SK-N-SH (cell line): Measurements from ENCODE around the gene KIF2A. TPM values are rescaled to one million over a fixed set of nuclear protein-coding genes. Genes with fewer than 3 reads are reported as not detected.

Source experiments
- CTCF ChIA-PET: fragments of 300-600, 350-600 bp; formaldehyde crosslinking; extraction: SDS; loops from one replicate; lab custom pipeline; 2021; lab: Yijun Ruan, JAX
- POLR2A ChIA-PET: fragments of 350-600 bp; sonication (Branson Sonifier 250); formaldehyde crosslinking; extraction: SDS; loops from one replicate; lab custom pipeline; 2020; ENCODE audit warnings: antibody characterized with exemption, inconsistent platforms; lab: Yijun Ruan, JAX
- DNase-seq: peaks from one replicate; pipeline ENCODE4 v3.0.0; 2012
- H2AFZ ChIP-seq: fragments of 200-600 bp; sonication (generic); 2 replicates; pipeline ENCODE4 v1.8.1; 2016; ENCODE audit warnings: antibody characterized with exemption, mild to moderate bottlenecking, low read depth
- H3F3A ChIP-seq: fragments of 200-600 bp; sonication (generic); replicated peaks from 2 replicates; pipeline ENCODE3; 2016; ENCODE audit warnings: antibody characterized with exemption, mild to moderate bottlenecking; ENCODE audit not compliant: insufficient read depth
- H3K27ac ChIP-seq, 2 experiments: fragments of 200-500 bp in 1 of 2; fragments of 200-600 bp in 1 of 2; sonication (Bioruptor generic) in 1 of 2; sonication (generic), shearing (Covaris generic) in 1 of 2; 2 replicates each; pipeline versions ENCODE4 v1.5.1 to v1.6.1; 2014 to 2016; ENCODE audit warnings: low read depth in 2 of 2, inconsistent platforms in 1 of 2, low read length in 1 of 2, mild to moderate bottlenecking in 1 of 2, mixed read lengths in 1 of 2
- H3K27me3 ChIP-seq: fragments of 200-600 bp; sonication (generic), shearing (Covaris generic); 2 replicates; pipeline ENCODE4 v1.6.1; 2016; ENCODE audit warnings: mixed run types; ENCODE audit not compliant: insufficient read depth
- H3K36me3 ChIP-seq, 2 experiments: fragments of 200-500 bp in 1 of 2; fragments of 200-600 bp in 1 of 2; sonication (Bioruptor generic) in 1 of 2; sonication (generic) in 1 of 2; replicated peaks in 1 of 2; 2 replicates each; pipeline versions ENCODE3 to v1.5.1; 2014 to 2016; ENCODE audit warnings: low read length in 1 of 2, mild to moderate bottlenecking in 1 of 2; ENCODE audit not compliant: insufficient read depth in 2 of 2, control insufficient read depth in 1 of 2
- H3K4me1 ChIP-seq, 2 experiments: fragments of 200-500 bp in 1 of 2; fragments of 200-600 bp in 1 of 2; sonication (Bioruptor generic) in 1 of 2; sonication (generic), shearing (Covaris generic) in 1 of 2; 2 replicates each; pipeline versions ENCODE4 v1.5.1 to v1.6.1; 2014 to 2016; ENCODE audit warnings: low read depth in 1 of 2, low read length in 1 of 2, mixed run types in 1 of 2; ENCODE audit not compliant: insufficient read depth in 2 of 2, control insufficient read depth in 1 of 2
- H3K4me2 ChIP-seq: fragments of 200-600 bp; sonication (generic), shearing (Covaris generic); 2 replicates; pipeline ENCODE4 v1.6.1; 2017; ENCODE audit warnings: mixed run types
- H3K4me3 ChIP-seq, 2 experiments: fragments of 200-500 bp in 1 of 2; fragments of 200-600 bp in 1 of 2; sonication (Bioruptor generic) in 1 of 2; sonication (generic), shearing (Covaris generic) in 1 of 2; 2 replicates each; pipeline versions ENCODE4 v1.5.1 to v1.8.1; 2014 to 2016; ENCODE audit warnings: low read depth in 2 of 2, inconsistent platforms in 1 of 2, low read length in 1 of 2, mild to moderate bottlenecking in 1 of 2, mixed read lengths in 1 of 2, moderate library complexity in 1 of 2
- H3K79me2 ChIP-seq: fragments of 200-600 bp; sonication (generic); 2 replicates; pipeline ENCODE4 v1.8.1; 2017; ENCODE audit warnings: mild to moderate bottlenecking; ENCODE audit not compliant: insufficient read depth
- H3K9ac ChIP-seq: fragments of 200-600 bp; sonication (generic); 2 replicates; pipeline ENCODE4 v1.6.1; 2017; ENCODE audit warnings: mixed run types
- H3K9me2 ChIP-seq: fragments of 200-600 bp; sonication (generic); 2 replicates; pipeline ENCODE4 v1.6.1; 2017; ENCODE audit warnings: mixed run types
- H3K9me3 ChIP-seq: fragments of 200-600 bp; sonication (generic); 2 replicates; pipeline ENCODE4 v1.6.1; 2017; ENCODE audit warnings: mixed run types, mild to moderate bottlenecking, moderate library complexity
- H4K20me1 ChIP-seq: fragments of 200-600 bp; sonication (generic); 2 replicates; pipeline ENCODE4 v1.6.1; 2017; ENCODE audit warnings: mild to moderate bottlenecking, mixed run types; ENCODE audit not compliant: insufficient read depth
- CHD2 ChIP-seq: fragments of 150-350 bp; IDR thresholded peaks from 2 replicates; pipeline ENCODE4 v1.6.1; 2018; ENCODE audit warnings: low read length; ENCODE audit not compliant: partially characterized antibody
- CTCF ChIP-seq: fragments of 200-600 bp; sonication (generic); IDR thresholded peaks from 2 replicates; pipeline ENCODE4 v1.6.1; 2017; ENCODE audit warnings: antibody characterized with exemption, mild to moderate bottlenecking, moderate library complexity
- EP300 ChIP-seq, 2 experiments: IDR thresholded peaks; 2 replicates each; pipeline versions ENCODE4 v1.4.0 to v1.6.1; 2012; ENCODE audit warnings: borderline replicate concordance in 1 of 2, low read depth in 1 of 2, low read length in 1 of 2
- EZH2phosphoT487 ChIP-seq: fragments of 200-600 bp; sonication (generic); IDR thresholded peaks from 2 replicates; pipeline ENCODE4 v1.6.1; 2017; ENCODE audit warnings: low read depth, mixed run types, mild to moderate bottlenecking, antibody characterized with exemption, moderate library complexity, borderline replicate concordance
- FOXJ3 ChIP-seq: sonication (generic); formaldehyde crosslinking; IDR thresholded peaks from 2 replicates; pipeline ENCODE4 v1.5.1; 2020; ENCODE audit warnings: mild to moderate bottlenecking, missing genetic modification reagents
- FOXM1 ChIP-seq: IDR thresholded peaks from 2 replicates; pipeline ENCODE4 v1.4.0; 2012; ENCODE audit warnings: low read depth, mild to moderate bottlenecking
- GABPA ChIP-seq: IDR thresholded peaks from 2 replicates; pipeline ENCODE4 v1.4.0; 2012; ENCODE audit warnings: low read depth, mild to moderate bottlenecking
- GATA2 ChIP-seq: sonication (generic); formaldehyde crosslinking; IDR thresholded peaks from 2 replicates; pipeline ENCODE4 v1.5.0; 2020; ENCODE audit warnings: mild to moderate bottlenecking, missing genetic modification reagents
- JUND ChIP-seq: IDR thresholded peaks from 2 replicates; pipeline ENCODE4 v1.4.0; 2012
- NFIC ChIP-seq: IDR thresholded peaks from 2 replicates; pipeline ENCODE4 v1.4.0; 2012; ENCODE audit warnings: borderline replicate concordance
- RCOR1 ChIP-seq: fragments of 150-350 bp; IDR thresholded peaks from 2 replicates; pipeline ENCODE4 v1.6.1; 2017; ENCODE audit warnings: antibody characterized with exemption, low read length
- REST ChIP-seq: IDR thresholded peaks from 2 replicates; pipeline ENCODE4 v1.6.1; 2012; ENCODE audit warnings: mild to moderate bottlenecking, low read depth, low read length, moderate library complexity
- SIN3A ChIP-seq: IDR thresholded peaks from 2 replicates; pipeline ENCODE4 v1.6.1; 2012; ENCODE audit warnings: low read depth, mild to moderate bottlenecking, low read length, moderate library complexity, borderline replicate concordance
- SMC3 ChIP-seq: IDR thresholded peaks from 2 replicates; pipeline ENCODE4 v1.6.1; 2012; ENCODE audit warnings: low read depth, low read length, improper control_type of control experiment
- TCF12 ChIP-seq: IDR thresholded peaks from 2 replicates; pipeline ENCODE4 v1.4.0; 2012
- TEAD4 ChIP-seq: IDR thresholded peaks from 2 replicates; pipeline ENCODE4 v1.4.0; 2012; ENCODE audit warnings: mild to moderate bottlenecking, borderline replicate concordance; ENCODE audit not compliant: insufficient read depth
- ZBTB33 ChIP-seq: IDR thresholded peaks from 2 replicates; pipeline ENCODE4 v1.4.0; 2012; ENCODE audit warnings: low read depth, borderline replicate concordance
- WGBS: methylation state at CpG from one replicate; pipeline ENCODE4 v1.1.6; 2017; ENCODE audit warnings: low lambda C conversion rate; 5-methylcytosine and 5-hydroxymethylcytosine counted together
- polyA plus RNA-seq, 3 experiments: library from polyadenylated mRNA; depleted of rRNA; stranded (reverse); fragments of >200 nt; gene quantifications; 2 replicates each; pipeline ENCODE4 v1.2.3, GENCODE V29; 2012

The KIF2A gene
- polyA plus RNA-seq, 1 of the 3 experiments (the other 2 are of a cell fraction), result 14.3 TPM

GRCh38 chr5:62309107-62309506, 3.1 kb downstream of the KIF2A start:
- Histone ChIP-seq H3K9me3 (no peaks in the 10 kb centered on the region), H2AFZ (no peak overlapping the region), H3K9me2 (no peaks in the 10 kb centered on the region), H4K20me1 (peaks cover 70% of the 10 kb centered on the region), H3K9ac (no peak overlapping the region), H3F3A (peaks cover 3% of the 10 kb centered on the region), H3K36me3 (peaks cover 2 to 3% of the 10 kb centered on the region in 2 experiments), H3K4me1 (peaks cover 11 to 18% of the 10 kb centered on the region in 2 experiments; a peak in 3 of 4 replicates), H3K79me2 (peaks cover 79% of the 10 kb centered on the region), H3K4me2 (no peak overlapping the region), H3K27ac (no peak overlapping the region), H3K27me3 (no peaks in the 10 kb centered on the region), H3K4me3 (no peak overlapping the region)
- 95% methylated on average over 4 of the region's 4 CpGs for WGBS
- ChIA-PET CTCF (interaction anchor here (1.4 to 1.5 kb wide), 2 partner anchors 9 to 13 kb away, joined by 4 to 11 read pairs; no protein-coding TSS in a partner anchor), POLR2A (no interaction called here)
- no peak for DNase-seq
- no peak for TF ChIP-seq FOXJ3 (CRISPR knock-in tag)
- TF ChIP-seq TEAD4, result no peak
- TF ChIP-seq TCF12, result no peak

GRCh38 chr5:62310426-62311143, 4.6 kb downstream of the KIF2A start:
- H3F3A ChIP-seq, result peaks cover 3% of the 10 kb centered on the region
- TF ChIP-seq REST (no peak), FOXM1 (no peak), TCF12 (no peak), SMC3 (no peak), CHD2 (no peak), FOXJ3 (CRISPR knock-in tag) (no peak), ZBTB33 (no peak), GABPA (no peak), NFIC (no peak), SIN3A (no peak), RCOR1 (no peak), JUND (no peak), GATA2 (CRISPR knock-in tag) (no peak), CTCF (no peak), EP300 (IDR thresholded peaks at IDR 0.05; ENCODE audit: borderline replicate concordance in 1 of 2, low read depth in 1 of 2, low read length in 1 of 2) (no peak), EZH2phosphoT487 (no peak)

More at GRCh38 chr5:62310426-62311143, 4.6 kb downstream of the KIF2A start:
- no peak overlapping the region for H3K9ac ChIP-seq
- CTCF ChIA-PET, result interaction anchor here (1.4 kb wide), 1 partner anchor 13 kb away, joined by 5 read pairs; no protein-coding TSS in a partner anchor
- H3K4me2 ChIP-seq, result peak overlapping the region; percentile 15; the same call in 1 of the 2 replicates
- POLR2A ChIA-PET, result no interaction called here
- 80% methylated on average over 5 of the region's 5 CpGs for WGBS
- no peaks in the 10 kb centered on the region for H3K27me3 ChIP-seq
- no peak overlapping the region for H2AFZ ChIP-seq
- peak overlapping the region in 1 of 2 experiments; percentile 15; a peak in 1 of 4 replicates for H3K27ac ChIP-seq
- DNase-seq, result no peak
- H3K4me1 ChIP-seq, result peaks cover 8 to 18% of the 10 kb centered on the region in 2 experiments; a peak in 3 of 4 replicates
- H3K9me2 ChIP-seq, result no peaks in the 10 kb centered on the region
- no peaks in the 10 kb centered on the region for H3K9me3 ChIP-seq
- H3K4me3 ChIP-seq, result no peak overlapping the region
- H4K20me1 ChIP-seq, result peaks cover 85% of the 10 kb centered on the region
- H3K79me2 ChIP-seq, result peaks cover 93% of the 10 kb centered on the region
- H3K36me3 ChIP-seq, result peaks cover 2 to 3% of the 10 kb centered on the region in 2 experiments
